OCI-LY7 (cell line): Measurements from ENCODE around the gene VMO1. TPM values are rescaled to one million over a fixed set of nuclear protein-coding genes. Genes with fewer than 3 reads are reported as not detected.

Experiments
- BruUV-seq: library from RNA; stranded (reverse); fragments of 400-500 nt; replicated peaks from 2 replicates; lab custom pipeline; 2021; lab: Mats Ljungman, UMichigan
- CTCF ChIA-PET: fragments of 300-600 bp; sonication (Branson Sonifier 250); formaldehyde crosslinking; loops from one replicate; lab custom pipeline; 2022; ENCODE audit warnings: antibody characterized with exemption; ENCODE audit not compliant: unreplicated experiment; lab: Charles Lee
- POLR2A ChIA-PET: fragments of 300-600 bp; sonication (Branson Sonifier 250); formaldehyde crosslinking; loops from one replicate; lab custom pipeline; 2022; ENCODE audit warnings: antibody characterized with exemption; lab: Charles Lee
- DNase-seq: peaks from one replicate; pipeline ENCODE4 v3.0.0-alpha.2; 2015; ENCODE audit warnings: low spot score
- H2AFZ ChIP-seq: fragments of 200-600 bp; sonication (generic), shearing (Covaris generic); 2 replicates; pipeline ENCODE4 v1.6.1; 2014; ENCODE audit warnings: mild to moderate bottlenecking, antibody characterized with exemption, low read length, moderate library complexity
- H3K27ac ChIP-seq: fragments of 200-600 bp; sonication (generic); 2 replicates; pipeline ENCODE4 v1.5.1; 2014; ENCODE audit warnings: mixed run types, low read depth, mild to moderate bottlenecking, moderate library complexity, low read length, inconsistent platforms; ENCODE audit not compliant: poor library complexity, severe bottlenecking
- H3K36me3 ChIP-seq: fragments of 200-600 bp; sonication (generic); 2 replicates; pipeline ENCODE4 v1.6.1; 2014; ENCODE audit warnings: mild to moderate bottlenecking, antibody characterized with exemption, low read length, moderate library complexity, mixed read lengths; ENCODE audit not compliant: insufficient read depth
- H3K4me1 ChIP-seq: fragments of 200-600 bp; sonication (generic); 2 replicates; pipeline ENCODE4 v1.5.1; 2014; ENCODE audit warnings: mild to moderate bottlenecking, low read length; ENCODE audit not compliant: insufficient read depth, poor library complexity, severe bottlenecking
- H3K4me2 ChIP-seq: fragments of 200-600 bp; sonication (generic); 2 replicates; pipeline ENCODE4 v1.6.1; 2014; ENCODE audit warnings: mild to moderate bottlenecking, low read length
- H3K4me3 ChIP-seq: fragments of 200-600 bp; sonication (generic); 2 replicates; pipeline ENCODE4 v1.5.1; 2014; ENCODE audit warnings: mild to moderate bottlenecking, low read depth, low read length; ENCODE audit not compliant: poor library complexity, severe bottlenecking
- H3K79me2 ChIP-seq: fragments of 200-600 bp; sonication (generic); 2 replicates; pipeline ENCODE4 v1.6.1; 2016; ENCODE audit warnings: low read depth, mild to moderate bottlenecking, low read length, moderate library complexity, mixed read lengths; ENCODE audit not compliant: insufficient read depth
- H3K9me2 ChIP-seq: fragments of 200-600 bp; sonication (generic); 2 replicates; pipeline ENCODE4 v1.6.1; 2016; ENCODE audit warnings: mild to moderate bottlenecking, low read length, mixed read lengths; ENCODE audit not compliant: insufficient read depth
- H3K9me3 ChIP-seq: fragments of 200-600 bp; sonication (generic); 2 replicates; pipeline ENCODE4 v1.6.1; 2014; ENCODE audit warnings: mild to moderate bottlenecking, mixed run types, low read length, mixed read lengths
- H4K20me1 ChIP-seq: fragments of 200-600 bp; sonication (generic); 2 replicates; pipeline ENCODE4 v1.6.1; 2014; ENCODE audit warnings: mild to moderate bottlenecking, antibody characterized with exemption, low read length, moderate library complexity, mixed read lengths; ENCODE audit not compliant: insufficient read depth
- EZH2phosphoT487 ChIP-seq: fragments of 200-600 bp; sonication (generic); IDR thresholded peaks from 2 replicates; pipeline ENCODE4 v1.6.1; 2018; ENCODE audit warnings: low read depth, borderline replicate concordance, mild to moderate bottlenecking, mixed run types, antibody characterized with exemption, low read length, moderate library complexity, mixed read lengths
- intact Hi-C: fragments of 100-400 bp; cut with micrococcal nuclease; formaldehyde crosslinking; loops from one replicate; pipeline ENCODE4 v1.10.0; 2022; ENCODE audit not compliant: unreplicated experiment
- total RNA-seq, 2 experiments: library from RNA; depleted of rRNA in 1 of 2; stranded (reverse); fragments of >200 nt in 1 of 2; shearing (Covaris generic) in 1 of 2; gene quantifications; 2 replicates each; pipeline ENCODE4 v1.2.3, GENCODE V29; 2014 to 2022
- TF ChIP-seq, protein P1 (sequence below): fragments of 200-600 bp; sonication (generic); conservative IDR thresholded peaks from 2 replicates; pipeline ENCODE4 v1.5.1; 2014; ENCODE audit warnings: mild to moderate bottlenecking, antibody characterized with exemption, low read length, moderate library complexity, mixed read lengths

Gene VMO1
- total RNA-seq, 2 experiments from 2014 or later, result not detected

DNA sequence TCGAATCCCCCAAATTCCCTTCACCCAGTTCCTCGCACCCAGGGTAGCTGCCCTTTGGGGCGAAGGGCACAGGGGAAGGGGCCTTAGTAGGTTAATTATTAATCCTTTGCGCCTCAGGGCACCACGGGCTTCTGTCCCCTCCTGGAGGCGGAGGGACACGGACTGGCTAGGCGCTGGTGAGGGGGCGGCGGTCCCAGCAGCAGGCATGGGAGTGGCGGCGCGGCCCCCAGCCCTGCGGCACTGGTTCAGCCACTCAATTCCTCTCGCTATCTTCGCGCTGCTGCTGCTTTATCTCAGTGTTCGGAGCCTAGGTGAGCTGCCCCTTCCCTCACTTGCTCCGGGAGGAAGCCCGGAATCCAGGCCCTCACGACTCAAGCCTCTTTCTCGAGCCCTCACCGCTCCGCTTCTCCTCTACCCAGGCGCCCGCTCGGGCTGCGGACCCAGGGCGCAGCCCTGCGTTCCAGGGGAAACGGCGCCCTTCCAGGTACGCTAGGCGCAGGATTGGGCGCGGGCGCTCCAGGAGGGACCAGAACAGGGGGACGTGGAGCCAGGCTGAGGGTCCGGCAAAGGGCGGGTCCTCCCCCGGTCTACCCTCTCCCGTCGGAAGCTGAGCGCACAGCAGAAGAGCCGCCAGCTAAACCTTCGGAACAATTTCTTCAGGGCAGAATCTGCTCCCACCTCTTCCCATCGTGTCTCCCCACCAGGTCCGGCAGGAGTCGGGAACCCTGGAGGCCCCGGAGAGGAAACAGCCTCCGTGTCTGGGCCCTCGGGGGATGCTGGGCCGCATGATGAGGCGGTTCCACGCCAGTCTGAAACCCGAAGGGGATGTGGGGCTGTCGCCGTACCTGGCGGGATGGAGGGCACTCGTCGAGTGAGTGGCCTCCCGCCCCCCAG, 2.9 kb upstream of the VMO1 start, which contains the start of gene GLTPD2:
GLTPD2 (plus strand) TSS at position 158 of the 894 bp plus-strand sequence; CDS start at position 206, 48 bp downstream.
- H3K4me3 ChIP-seq, result peak within 1 kb of the TSS; percentile 68
- CTCF ChIA-PET, result interaction anchor here (0.8 kb wide), 1 partner anchor 54 kb away, joined by 3 read pairs; no protein-coding TSS in a partner anchor

DNA sequence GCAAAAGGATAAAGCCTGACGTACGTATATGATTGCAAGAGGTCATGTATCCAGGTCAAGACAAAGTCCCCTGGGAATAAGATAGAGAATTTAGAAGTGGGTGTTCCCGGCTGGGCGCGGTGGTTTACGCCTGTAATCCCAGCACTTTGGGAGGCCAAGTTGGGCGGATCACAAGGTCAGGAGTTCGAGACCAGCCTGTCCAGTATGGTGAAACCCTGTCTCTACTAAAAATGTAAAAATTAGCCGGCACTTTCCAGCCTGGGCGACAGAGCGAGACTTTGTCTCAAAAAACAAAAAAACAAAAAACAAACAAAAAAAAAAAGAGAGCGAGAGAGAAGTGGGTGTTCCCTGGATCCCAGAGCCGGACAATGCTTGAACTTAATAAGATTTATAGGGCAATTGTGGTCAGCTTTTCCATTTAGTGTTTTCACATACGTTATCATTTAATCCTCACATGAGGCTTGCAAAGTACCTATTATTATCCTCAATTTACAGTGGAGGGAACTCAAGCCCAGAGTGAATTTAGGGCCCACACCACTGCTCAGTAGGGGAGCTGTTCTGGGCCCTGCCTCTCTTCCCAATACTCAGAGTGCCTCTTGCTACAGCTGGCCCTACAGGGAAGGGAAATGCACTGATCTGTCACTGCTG, 2.1 kb upstream of the VMO1 start:
- BruUV-seq, result no TSS peak
- Histone ChIP-seq H3K79me2 (no peaks in the 10 kb centered on the region), H3K4me2 (no peak overlapping the region), H3K4me1 (peaks cover 13% of the 10 kb centered on the region), H3K27ac (no peak overlapping the region), H3K9me3 (no peaks in the 10 kb centered on the region), H3K4me3 (no peak overlapping the region), H4K20me1 (no peaks in the 10 kb centered on the region), H3K9me2 (no peaks in the 10 kb centered on the region), H2AFZ (no peak overlapping the region), H3K36me3 (no peaks in the 10 kb centered on the region)
- CTCF ChIA-PET, result no interaction called here
- TF ChIP-seq, protein P1, sequence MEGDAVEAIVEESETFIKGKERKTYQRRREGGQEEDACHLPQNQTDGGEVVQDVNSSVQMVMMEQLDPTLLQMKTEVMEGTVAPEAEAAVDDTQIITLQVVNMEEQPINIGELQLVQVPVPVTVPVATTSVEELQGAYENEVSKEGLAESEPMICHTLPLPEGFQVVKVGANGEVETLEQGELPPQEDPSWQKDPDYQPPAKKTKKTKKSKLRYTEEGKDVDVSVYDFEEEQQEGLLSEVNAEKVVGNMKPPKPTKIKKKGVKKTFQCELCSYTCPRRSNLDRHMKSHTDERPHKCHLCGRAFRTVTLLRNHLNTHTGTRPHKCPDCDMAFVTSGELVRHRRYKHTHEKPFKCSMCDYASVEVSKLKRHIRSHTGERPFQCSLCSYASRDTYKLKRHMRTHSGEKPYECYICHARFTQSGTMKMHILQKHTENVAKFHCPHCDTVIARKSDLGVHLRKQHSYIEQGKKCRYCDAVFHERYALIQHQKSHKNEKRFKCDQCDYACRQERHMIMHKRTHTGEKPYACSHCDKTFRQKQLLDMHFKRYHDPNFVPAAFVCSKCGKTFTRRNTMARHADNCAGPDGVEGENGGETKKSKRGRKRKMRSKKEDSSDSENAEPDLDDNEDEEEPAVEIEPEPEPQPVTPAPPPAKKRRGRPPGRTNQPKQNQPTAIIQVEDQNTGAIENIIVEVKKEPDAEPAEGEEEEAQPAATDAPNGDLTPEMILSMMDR, result no peak
- TF ChIP-seq EZH2phosphoT487, result no peak
- intact Hi-C loops, result no loop called here
- POLR2A ChIA-PET, result no interaction called here
- DNase-seq, result no peak

More for the DNA sequence above, 2.9 kb upstream of the VMO1 start, which contains the start of gene GLTPD2:
- Histone ChIP-seq H4K20me1 (no peaks in the 10 kb centered on the region), H3K4me2 (peak within 1 kb of the TSS; percentile 78), H3K27ac (no peak within 1 kb of the TSS), H3K36me3 (no peaks in the 10 kb centered on the region), H3K9me3 (no peaks in the 10 kb centered on the region), H3K9me2 (no peaks in the 10 kb centered on the region), H3K79me2 (no peaks in the 10 kb centered on the region), H3K4me1 (peaks cover 13% of the 10 kb centered on the region), H2AFZ (peak within 1 kb of the TSS; percentile 95)
- TF ChIP-seq EZH2phosphoT487, result no peak
- TF ChIP-seq, protein P1, result no peak
- POLR2A ChIA-PET, result interaction anchor here (0.6 to 0.7 kb wide), 2 partner anchors 10 to 158 kb away, joined by 3 read pairs; no protein-coding TSS in a partner anchor
- no TSS peak for BruUV-seq
- intact Hi-C loops, result no loop called here
- no peak for DNase-seq
